Lung (tissue), 12 donors: ENCODE data around the gene LONP2. TPM values are rescaled to one million over a fixed set of nuclear protein-coding genes. Genes with fewer than 3 reads are reported as not detected.
"Not testable (repeated sequence)": the region's sequence is repeated elsewhere in the genome, so short reads cannot be mapped to it uniquely, and the experiment has no call there.

Experiments
- ATAC-seq: fragments of 200-7000 bp; cut with Tn5 transposase; one replicate; pipeline ENCODE4 v1.9.1; 2020; ENCODE audit warnings: moderate number of reproducible peaks; ENCODE audit not compliant: insufficient read depth, low FRiP score
- DNase-seq, 3 donors: peaks; one replicate each; pipeline ENCODE4 v3.0.0-alpha.2; 2013 to 2017
- H3K27ac ChIP-seq, 2 donors: one replicate each; pipeline ENCODE4 v1.5.1; 2013; ENCODE audit warnings: mild to moderate bottlenecking in 2 of 2, moderate library complexity in 2 of 2, control low read depth in 1 of 2, inconsistent platforms in 1 of 2, low read depth in 1 of 2, low read length in 1 of 2
- H3K27me3 ChIP-seq, 3 donors: one replicate each; pipeline ENCODE4 v1.5.1; 2013; ENCODE audit warnings: low read length in 2 of 3; ENCODE audit not compliant: control insufficient read depth in 3 of 3, insufficient read depth in 3 of 3
- H3K36me3 ChIP-seq, 4 donors: one replicate each; pipeline ENCODE4 v1.5.1; 2013; ENCODE audit warnings: low read length in 4 of 4, mild to moderate bottlenecking in 1 of 4, moderate library complexity in 1 of 4; ENCODE audit not compliant: control insufficient read depth in 4 of 4, insufficient read depth in 4 of 4
- H3K4me1 ChIP-seq, 5 donors: one replicate each; pipeline ENCODE4 v1.5.1; 2013; ENCODE audit warnings: low read length in 5 of 5, mild to moderate bottlenecking in 2 of 5, moderate library complexity in 1 of 5; ENCODE audit not compliant: control insufficient read depth in 5 of 5, insufficient read depth in 5 of 5
- H3K4me3 ChIP-seq: one replicate; pipeline ENCODE4 v1.5.1; 2013; ENCODE audit warnings: mild to moderate bottlenecking, control low read depth, moderate library complexity
- H3K9ac ChIP-seq, 2 donors: one replicate each; pipeline ENCODE4 v1.5.1; 2013; ENCODE audit warnings: low read length in 2 of 2, control low read depth in 1 of 2; ENCODE audit not compliant: insufficient read depth in 1 of 2
- H3K9me3 ChIP-seq, 4 donors: one replicate each; pipeline ENCODE4 v1.5.1; 2013; ENCODE audit warnings: low read length in 3 of 4, mild to moderate bottlenecking in 1 of 4, moderate library complexity in 1 of 4; ENCODE audit not compliant: control insufficient read depth in 4 of 4, insufficient read depth in 3 of 4
- CTCF ChIP-seq: IDR thresholded peaks from 2 replicates; pipeline ENCODE4 v1.5.1; 2012; ENCODE audit warnings: mild to moderate bottlenecking; ENCODE audit errors: control extremely low read depth, extremely low read depth
- WGBS, 2 donors: extraction: QIAGEN DNeasy Blood & Tissue Kit; methylation state at CpG; one replicate each; pipeline ENCODE4 v1.1.7; 2013; 5-methylcytosine and 5-hydroxymethylcytosine counted together
- polyA plus RNA-seq, 2 donors: library from polyadenylated mRNA; stranded (reverse); fragments of 200-250 nt; gene quantifications; one replicate each; pipeline ENCODE4 v1.2.1, GENCODE V29; 2013
- total RNA-seq, 2 donors: library from RNA; depleted of rRNA in 1 of 2; stranded (reverse); fragments of >200 nt in 1 of 2; gene quantifications; one replicate each; pipeline ENCODE4 v1.2.1, GENCODE V29; 2014 to 2021
- donor health status: control.
- donor health status: control.
- donor health status: Bipolar disorder and iron deficiency.
- donor health status: healthy.
- donor health status: DM: yes; HTN: yes; CAD: no.

LONP2 gene
- total and polyA plus RNA-seq, 4 donors = 20.7 to 81.5 (median 46.1) TPM

- Histone ChIP-seq H3K27ac (no peak overlapping the region), H3K4me3 (no peak overlapping the region), H3K9me3 (no peaks in the 10 kb centered on the region), H3K4me1 (peaks cover 0 to 8% (median 0%) of the 10 kb centered on the region in 5 donors), H3K27me3 (no peaks in the 10 kb centered on the region), H3K9ac (no peak overlapping the region), H3K36me3 (no peaks in the 10 kb centered on the region)
- TF ChIP-seq CTCF = no peak
- DNase-seq (no peak), ATAC-seq (no peak)
Measured at GRCh38 chr16:48234630-48235029, 9.5 kb upstream of the LONP2 start.

- H3K9me3 ChIP-seq = no peaks in the 10 kb centered on the region
- DNase-seq = no peak
- no peaks in the 10 kb centered on the region for H3K36me3 ChIP-seq
- peaks cover 0 to 8% (median 0%) of the 10 kb centered on the region in 5 donors for H3K4me1 ChIP-seq
- no peak overlapping the region for H3K27ac ChIP-seq
- H3K4me3 ChIP-seq = no peak overlapping the region
- no peak for TF ChIP-seq CTCF
- ATAC-seq = no peak
- no peaks in the 10 kb centered on the region for H3K27me3 ChIP-seq
- no peak overlapping the region for H3K9ac ChIP-seq
- 75 to 82% methylated on average over 6 of the region's 6 CpGs for WGBS, 2 donors
Measured at GRCh38 chr16:48235058-48235555, 9.0 kb upstream of the LONP2 start.

GRCh38 chr16:48235556-48236136, 8.5 kb upstream of the LONP2 start:
- WGBS, 2 donors = 71 to 83% methylated on average over 6 of the region's 6 CpGs
- no peak for TF ChIP-seq CTCF
- DNase-seq (no peak), ATAC-seq (no peak)
- Histone ChIP-seq H3K27ac (no peak overlapping the region), H3K4me3 (no peak overlapping the region), H3K9ac (no peak overlapping the region), H3K36me3 (no peaks in the 10 kb centered on the region), H3K4me1 (peaks cover 0 to 8% (median 0%) of the 10 kb centered on the region in 5 donors), H3K27me3 (no peaks in the 10 kb centered on the region), H3K9me3 (no peaks in the 10 kb centered on the region)

- no peak overlapping the region for H3K27ac ChIP-seq
- no peak overlapping the region for H3K4me3 ChIP-seq
- no peak for TF ChIP-seq CTCF
- H3K9ac ChIP-seq = no peak overlapping the region
- no peaks in the 10 kb centered on the region for H3K27me3 ChIP-seq
- DNase-seq = no peak
- no peaks in the 10 kb centered on the region for H3K9me3 ChIP-seq
- H3K4me1 ChIP-seq = peaks cover 0 to 8% (median 0%) of the 10 kb centered on the region in 5 donors
- H3K36me3 ChIP-seq = no peaks in the 10 kb centered on the region
- WGBS, 2 donors = 93% methylated on average over 1 of the region's 1 CpG
- no peak for ATAC-seq
Measured at GRCh38 chr16:48236286-48236685, 7.8 kb upstream of the LONP2 start.

GRCh38 chr16:48240147-48240546, 4.0 kb upstream of the LONP2 start:
- ATAC-seq, H3K27me3 ChIP-seq, H3K27ac ChIP-seq, DNase-seq, H3K4me3 ChIP-seq, H3K9me3 ChIP-seq, H3K9ac ChIP-seq, H3K36me3 ChIP-seq: not testable (repeated sequence)
- WGBS, 2 donors = 95% methylated on average over 3 of the region's 3 CpGs
- peaks cover 0 to 11% (median 1%) of the 10 kb centered on the region in 5 donors for H3K4me1 ChIP-seq
